Stimulated activated naive CD4-positive, alpha-beta T cell treated with Interleukin-2 at 50 U/mL for 16 hours (primary cell): ENCODE data around the gene H3-3A.

Source experiments
- DNase-seq: peaks from one replicate; lab custom pipeline; 2025; lab: John Stamatoyannopoulos, UW

The H3-3A gene

GRCh38 chr1:226062558-226063223 is at the start of gene H3-3A:
Gene H3-3A, plus strand, starts transcription at chr1:226062716. Its CDS starts 1,636 bp downstream, at chr1:226064352.
- peak; percentile 97 for DNase-seq

- DNase-seq = no peak
Measured at GRCh38 chr1:226017070-226017469, 45.4 kb upstream of the H3-3A start.

- DNase-seq = no peak
Measured at GRCh38 chr1:226019572-226019971, 42.9 kb upstream of the H3-3A start.

GRCh38 chr1:226021401-226021800 is 41.1 kb upstream of the H3-3A start:
- DNase-seq = no peak

GRCh38 chr1:226021801-226022200 is 40.7 kb upstream of the H3-3A start:
- no peak for DNase-seq

GRCh38 chr1:226023735-226024134 is 38.8 kb upstream of the H3-3A start:
- no peak for DNase-seq

- no peak for DNase-seq
Measured at GRCh38 chr1:226026833-226027232, 35.7 kb upstream of the H3-3A start.

GRCh38 chr1:226027538-226028217 is 34.8 kb upstream of the H3-3A start:
- no peak for DNase-seq

GRCh38 chr1:226029093-226029496 is 33.4 kb upstream of the H3-3A start:
- DNase-seq = no peak

GRCh38 chr1:226029568-226030225 is 32.8 kb upstream of the H3-3A start:
- DNase-seq = no peak

GRCh38 chr1:226033582-226033981 is 28.9 kb upstream of the H3-3A start:
- DNase-seq = no peak

GRCh38 chr1:226033991-226034390 is 28.5 kb upstream of the H3-3A start:
- no peak for DNase-seq

GRCh38 chr1:226034482-226034881 is 28.0 kb upstream of the H3-3A start:
- DNase-seq = no peak

GRCh38 chr1:226035915-226036314 is 26.6 kb upstream of the H3-3A start:
- DNase-seq = no peak

- DNase-seq = no peak
Measured at GRCh38 chr1:226038661-226039060, 23.9 kb upstream of the H3-3A start.

GRCh38 chr1:226041419-226041818 is 21.1 kb upstream of the H3-3A start:
- DNase-seq = no peak

GRCh38 chr1:226044514-226045101 is 17.9 kb upstream of the H3-3A start:
- DNase-seq = no peak

GRCh38 chr1:226046240-226046639 is 16.3 kb upstream of the H3-3A start:
- DNase-seq = no peak

- no peak for DNase-seq
Measured at GRCh38 chr1:226047495-226047894, 15.0 kb upstream of the H3-3A start.

GRCh38 chr1:226048886-226049285 is 13.6 kb upstream of the H3-3A start:
- no peak for DNase-seq

- no peak for DNase-seq
Measured at GRCh38 chr1:226050133-226050532, 12.4 kb upstream of the H3-3A start.

GRCh38 chr1:226051365-226051764 is 11.2 kb upstream of the H3-3A start:
- no peak for DNase-seq

GRCh38 chr1:226052061-226052460 is 10.5 kb upstream of the H3-3A start:
- DNase-seq = no peak
